Measurements from ENCODE around the gene LHX6. TPM values are rescaled to one million over a fixed set of nuclear protein-coding genes. Genes with fewer than 3 reads are reported as not detected.

The LHX6 gene
- polyA plus RNA-seq, 4 donors = 3.6 to 5.2 (median 4.2) TPM

- peak; percentile 88 to 95 (median 94) for DNase-seq (ENCODE audit: low read depth in 4 of 4, low spot score in 2 of 4)
Observed at GRCh38 chr9:122159026-122159924, 69.5 kb downstream of the LHX6 start, which contains the start of the genes MORN5 and NDUFA8. TSS of gene MORN5 (plus strand) at chr9:122159908. CDS start at chr9:122159973, 65 bp downstream. TSS of gene NDUFA8 (minus strand) at chr9:122159779. CDS start at chr9:122159677, 102 bp downstream.

GRCh38 chr9:122158202-122158601, 70.6 kb downstream of the LHX6 start:
- DNase-seq (ENCODE audit: low read depth in 4 of 4, low spot score in 2 of 4) = no peak

- DNase-seq (ENCODE audit: low read depth in 4 of 4, low spot score in 2 of 4) = no peak
Observed at GRCh38 chr9:122155796-122156195, 73.0 kb downstream of the LHX6 start.

Other genes with a start within 250 kb of the LHX6 start
- gene TTLL11, start 135.6 kb downstream of the LHX6 start, polyA plus RNA-seq (ENCODE audit: insufficient read length in 4 of 4) = 1 to 10 TPM; 6.4 to 7.8 (median 7.0) TPM
- gene NDUFA8, start 69.2 kb downstream of the LHX6 start, polyA plus RNA-seq (ENCODE audit: insufficient read length in 4 of 4) = 10 to 100 TPM; 74.3 to 93.0 (median 80.6) TPM
- gene MORN5, start 69.0 kb downstream of the LHX6 start, polyA plus RNA-seq (ENCODE audit: insufficient read length in 4 of 4) = 1 to 10 TPM; 2.3 to 2.6 (median 2.3) TPM
- gene RBM18, start 35.9 kb upstream of the LHX6 start, polyA plus RNA-seq (ENCODE audit: insufficient read length in 4 of 4) = 10 to 100 TPM; 32.4 to 40.3 (median 35.9) TPM
- gene MRRF, start 35.9 kb upstream of the LHX6 start, polyA plus RNA-seq (ENCODE audit: insufficient read length in 4 of 4) = 10 to 100 TPM; 36.6 to 47.0 (median 44.4) TPM
- gene PTGS1, start 142.1 kb upstream of the LHX6 start, polyA plus RNA-seq (ENCODE audit: insufficient read length in 4 of 4) = 1 to 10 TPM; 5.2 to 7.2 (median 5.6) TPM
- gene OR1J1, start 249.0 kb upstream of the LHX6 start, polyA plus RNA-seq (ENCODE audit: insufficient read length in 4 of 4) = not detected

Data from left renal cortex interstitium (tissue), 4 donors.